ENCODE data around the gene SETBP1.

SETBP1 gene

GRCh38 chr18:44655435-44655834, 25.3 kb upstream of the SETBP1 start:
- Histone ChIP-seq H3K9me3 (replicated peaks in 1 of 2; ENCODE audit: control insufficient read depth in 2 of 2, insufficient read depth in 1 of 2, low read depth in 1 of 2, low read length in 2 of 2) (no peaks in the 10 kb centered on the region), H3K4me1 (ENCODE audit: control insufficient read depth in 2 of 2, insufficient read depth in 1 of 2, low read depth in 1 of 2, low read length in 2 of 2) (peaks cover 0 to 4% of the 10 kb centered on the region in 2 donors), H2BK5ac (ENCODE audit: low read length) (no peak overlapping the region), H3K9ac (ENCODE audit: low read depth, low read length, poor library complexity) (no peak overlapping the region), H3K36me3 (replicated peaks in 1 of 2; ENCODE audit: control insufficient read depth in 2 of 2, insufficient read depth in 2 of 2, low read length in 2 of 2) (no peaks in the 10 kb centered on the region), H3K23ac (ENCODE audit: low read depth, low read length, poor library complexity) (no peak overlapping the region), H2BK12ac (ENCODE audit: low read length) (no peak overlapping the region), H3K4me3 (ENCODE audit: low read length in 2 of 2) (no peak overlapping the region), H2AK5ac (ENCODE audit: low read depth, low read length) (no peak overlapping the region), H4K8ac (ENCODE audit: low read depth, low read length) (no peak overlapping the region), H3K27me3 (ENCODE audit: control insufficient read depth in 3 of 3, insufficient read depth in 3 of 3, low read depth in 1 of 3, low read length in 3 of 3) (no peaks in the 10 kb centered on the region), H2AFZ (ENCODE audit: low read length) (no peak overlapping the region), H2BK15ac (ENCODE audit: low read length) (no peak overlapping the region), H3K79me1 (ENCODE audit: low read depth, low read length) (no peaks in the 10 kb centered on the region), H4K91ac (ENCODE audit: low read depth, low read length, poor library complexity) (no peak overlapping the region), H3K14ac (ENCODE audit: low read length) (no peak overlapping the region), H3K27ac (replicated peaks; ENCODE audit: low read length) (no peak overlapping the region), H3K18ac (ENCODE audit: low read length) (no peak overlapping the region), H2BK120ac (ENCODE audit: low read depth, low read length) (no peak overlapping the region), H3K4ac (ENCODE audit: low read length) (no peak overlapping the region), H3K4me2 (ENCODE audit: insufficient read depth, low read length, poor library complexity, severe bottlenecking) (no peak overlapping the region)
- no CpG with 5 or more reads among the region's 2 CpGs for WGBS, 2 donors (ENCODE audit: extremely low coverage in 2 of 2, insufficient read length in 2 of 2, insufficient replicate concordance in 1 of 2)
- no peak for DNase-seq (ENCODE audit: low spot score)

- Histone ChIP-seq H2BK15ac (ENCODE audit: low read length) (no peak overlapping the region), H2BK120ac (ENCODE audit: low read depth, low read length) (no peak overlapping the region), H3K4ac (ENCODE audit: low read length) (no peak overlapping the region), H3K36me3 (replicated peaks in 1 of 2; ENCODE audit: control insufficient read depth in 2 of 2, insufficient read depth in 2 of 2, low read length in 2 of 2) (no peaks in the 10 kb centered on the region), H2BK12ac (ENCODE audit: low read length) (no peak overlapping the region), H2BK5ac (ENCODE audit: low read length) (no peak overlapping the region), H3K4me1 (ENCODE audit: control insufficient read depth in 2 of 2, insufficient read depth in 1 of 2, low read depth in 1 of 2, low read length in 2 of 2) (peaks cover 0 to 4% of the 10 kb centered on the region in 2 donors), H3K23ac (ENCODE audit: low read depth, low read length, poor library complexity) (no peak overlapping the region), H4K91ac (ENCODE audit: low read depth, low read length, poor library complexity) (no peak overlapping the region), H3K9ac (ENCODE audit: low read depth, low read length, poor library complexity) (no peak overlapping the region), H3K4me2 (ENCODE audit: insufficient read depth, low read length, poor library complexity, severe bottlenecking) (no peak overlapping the region), H3K27ac (replicated peaks; ENCODE audit: low read length) (no peak overlapping the region), H3K9me3 (replicated peaks in 1 of 2; ENCODE audit: control insufficient read depth in 2 of 2, insufficient read depth in 1 of 2, low read depth in 1 of 2, low read length in 2 of 2) (no peaks in the 10 kb centered on the region), H3K18ac (ENCODE audit: low read length) (no peak overlapping the region), H3K4me3 (ENCODE audit: low read length in 2 of 2) (no peak overlapping the region), H3K27me3 (ENCODE audit: control insufficient read depth in 3 of 3, insufficient read depth in 3 of 3, low read depth in 1 of 3, low read length in 3 of 3) (no peaks in the 10 kb centered on the region), H4K8ac (ENCODE audit: low read depth, low read length) (no peak overlapping the region), H3K14ac (ENCODE audit: low read length) (no peak overlapping the region), H2AK5ac (ENCODE audit: low read depth, low read length) (no peak overlapping the region), H2AFZ (ENCODE audit: low read length) (no peak overlapping the region), H3K79me1 (ENCODE audit: low read depth, low read length) (no peaks in the 10 kb centered on the region)
- no peak for DNase-seq (ENCODE audit: low spot score)
These were observed 20.9 kb upstream of the SETBP1 start for GRCh38 chr18:44659771-44660170.

- no peak overlapping the region for H3K4ac ChIP-seq (ENCODE audit: low read length)
- WGBS, 2 donors (ENCODE audit: extremely low coverage in 2 of 2, insufficient read length in 2 of 2, insufficient replicate concordance in 1 of 2) = no CpG with 5 or more reads among the region's 4 CpGs
- H3K23ac ChIP-seq (ENCODE audit: low read depth, low read length, poor library complexity) = no peak overlapping the region
- H3K9me3 ChIP-seq (replicated peaks in 1 of 2; ENCODE audit: control insufficient read depth in 2 of 2, insufficient read depth in 1 of 2, low read depth in 1 of 2, low read length in 2 of 2) = no peaks in the 10 kb centered on the region
- H2BK120ac ChIP-seq (ENCODE audit: low read depth, low read length) = no peak overlapping the region
- DNase-seq (ENCODE audit: low spot score) = no peak
- no peaks in the 10 kb centered on the region for H3K27me3 ChIP-seq (ENCODE audit: control insufficient read depth in 3 of 3, insufficient read depth in 3 of 3, low read depth in 1 of 3, low read length in 3 of 3)
- H2AK5ac ChIP-seq (ENCODE audit: low read depth, low read length) = no peak overlapping the region
- no peak overlapping the region for H4K91ac ChIP-seq (ENCODE audit: low read depth, low read length, poor library complexity)
- no peak overlapping the region for H2BK15ac ChIP-seq (ENCODE audit: low read length)
- no peak overlapping the region for H4K8ac ChIP-seq (ENCODE audit: low read depth, low read length)
- H3K4me2 ChIP-seq (ENCODE audit: insufficient read depth, low read length, poor library complexity, severe bottlenecking) = no peak overlapping the region
- no peak overlapping the region for H2BK12ac ChIP-seq (ENCODE audit: low read length)
- H3K4me1 ChIP-seq (ENCODE audit: control insufficient read depth in 2 of 2, insufficient read depth in 1 of 2, low read depth in 1 of 2, low read length in 2 of 2) = peaks cover 1 to 4% of the 10 kb centered on the region in 2 donors
- H3K14ac ChIP-seq (ENCODE audit: low read length) = no peak overlapping the region
- no peaks in the 10 kb centered on the region for H3K79me1 ChIP-seq (ENCODE audit: low read depth, low read length)
- no peak overlapping the region for H2AFZ ChIP-seq (ENCODE audit: low read length)
- no peaks in the 10 kb centered on the region for H3K36me3 ChIP-seq (replicated peaks in 1 of 2; ENCODE audit: control insufficient read depth in 2 of 2, insufficient read depth in 2 of 2, low read length in 2 of 2)
- no peak overlapping the region for H3K27ac ChIP-seq (replicated peaks; ENCODE audit: low read length)
- H3K18ac ChIP-seq (ENCODE audit: low read length) = no peak overlapping the region
- H3K9ac ChIP-seq (ENCODE audit: low read depth, low read length, poor library complexity) = no peak overlapping the region
- no peak overlapping the region for H2BK5ac ChIP-seq (ENCODE audit: low read length)
- H3K4me3 ChIP-seq (ENCODE audit: low read length in 2 of 2) = no peak overlapping the region
These were observed 12.3 kb upstream of the SETBP1 start for GRCh38 chr18:44668270-44668975.

DNA sequence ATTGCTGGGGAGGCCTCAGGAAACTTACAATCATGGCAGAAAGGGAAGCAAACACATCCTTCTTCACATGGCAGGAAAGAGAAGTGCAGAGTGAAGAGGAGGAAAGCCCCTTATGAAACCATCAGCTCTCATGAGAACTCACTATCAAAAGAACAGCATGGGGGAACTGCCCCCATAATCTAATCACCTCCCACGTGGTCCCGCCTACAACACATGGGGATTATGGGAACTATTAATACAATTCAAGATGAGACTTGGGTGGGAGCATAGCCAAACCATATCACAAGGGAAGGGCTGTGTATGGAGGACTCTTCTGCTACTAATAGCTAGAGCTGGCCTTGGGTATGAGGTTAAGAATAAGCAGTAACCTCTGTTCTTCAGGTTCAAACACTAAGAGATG, 8.8 kb upstream of the SETBP1 start:
- H3K4ac ChIP-seq (ENCODE audit: low read length) = no peak overlapping the region
- no peak overlapping the region for H2AK5ac ChIP-seq (ENCODE audit: low read depth, low read length)
- no peak for DNase-seq (ENCODE audit: low spot score)
- H3K14ac ChIP-seq (ENCODE audit: low read length) = no peak overlapping the region
- no peak overlapping the region for H2BK120ac ChIP-seq (ENCODE audit: low read depth, low read length)
- no peaks in the 10 kb centered on the region for H3K36me3 ChIP-seq (replicated peaks in 1 of 2; ENCODE audit: control insufficient read depth in 2 of 2, insufficient read depth in 2 of 2, low read length in 2 of 2)
- H3K9ac ChIP-seq (ENCODE audit: low read depth, low read length, poor library complexity) = no peak overlapping the region
- H2BK12ac ChIP-seq (ENCODE audit: low read length) = no peak overlapping the region
- no peak overlapping the region for H3K18ac ChIP-seq (ENCODE audit: low read length)
- H2AFZ ChIP-seq (ENCODE audit: low read length) = no peak overlapping the region
- no CpG with 5 or more reads among the region's 2 CpGs for WGBS, 2 donors (ENCODE audit: extremely low coverage in 2 of 2, insufficient read length in 2 of 2, insufficient replicate concordance in 1 of 2)
- no peak overlapping the region for H3K27ac ChIP-seq (replicated peaks; ENCODE audit: low read length)
- no peaks in the 10 kb centered on the region for H3K79me1 ChIP-seq (ENCODE audit: low read depth, low read length)
- H3K23ac ChIP-seq (ENCODE audit: low read depth, low read length, poor library complexity) = no peak overlapping the region
- no peak overlapping the region for H4K8ac ChIP-seq (ENCODE audit: low read depth, low read length)
- no peaks in the 10 kb centered on the region for H3K27me3 ChIP-seq (ENCODE audit: control insufficient read depth in 3 of 3, insufficient read depth in 3 of 3, low read depth in 1 of 3, low read length in 3 of 3)
- no peaks in the 10 kb centered on the region for H3K9me3 ChIP-seq (replicated peaks in 1 of 2; ENCODE audit: control insufficient read depth in 2 of 2, insufficient read depth in 1 of 2, low read depth in 1 of 2, low read length in 2 of 2)
- H3K4me3 ChIP-seq (ENCODE audit: low read length in 2 of 2) = no peak overlapping the region
- H4K91ac ChIP-seq (ENCODE audit: low read depth, low read length, poor library complexity) = no peak overlapping the region
- peaks cover 5% of the 10 kb centered on the region in 2 donors for H3K4me1 ChIP-seq (ENCODE audit: control insufficient read depth in 2 of 2, insufficient read depth in 1 of 2, low read depth in 1 of 2, low read length in 2 of 2)
- no peak overlapping the region for H2BK15ac ChIP-seq (ENCODE audit: low read length)
- no peak overlapping the region for H2BK5ac ChIP-seq (ENCODE audit: low read length)
- no peak overlapping the region for H3K4me2 ChIP-seq (ENCODE audit: insufficient read depth, low read length, poor library complexity, severe bottlenecking)

Data from neuronal stem cell (in vitro differentiated cells).